Gastroesophageal sphincter (tissue), 3 donors: ENCODE measurements around the gene MARVELD2.

ENCODE experiments used
- CTCF ChIP-seq, 4 experiments: fragments of 200-600 bp in 2 of 4; fragments of 450-650 bp in 2 of 4; sonication (generic) in 1 of 4; IDR thresholded peaks; one replicate each; pipeline ENCODE4 v1.5.1; 2017 to 2019; ENCODE audit warnings: antibody characterized with exemption in 4 of 4, mild to moderate bottlenecking in 2 of 4, moderate library complexity in 2 of 4
- EP300 ChIP-seq: sonication (generic); formaldehyde crosslinking; IDR thresholded peaks from one replicate; pipeline ENCODE4 v1.6.1; 2017; ENCODE audit warnings: antibody characterized with exemption, mild to moderate bottlenecking

- TF ChIP-seq CTCF (IDR thresholded peaks at IDR 0.05): no peak
- no peak for TF ChIP-seq EP300
Observed at GRCh38 chr5:69449511-69449910, 34.6 kb downstream of the MARVELD2 start.
